Dedifferentiated amniotic fluid mesenchymal stem cell (primary cell): ENCODE data around the gene SNTN.

Experiments
- DNase-seq: peaks from one replicate; pipeline ENCODE4 v3.0.0-alpha.2; 2016; ENCODE audit errors: extremely low spot score

The SNTN gene

GRCh38 chr3:63674586-63674985, 22.1 kb downstream of the SNTN start:
- DNase-seq: no peak

GRCh38 chr3:63679186-63679585, 26.7 kb downstream of the SNTN start:
- no peak for DNase-seq

GRCh38 chr3:63684081-63684480, 31.6 kb downstream of the SNTN start:
- DNase-seq: no peak

GRCh38 chr3:63685340-63685739, 32.9 kb downstream of the SNTN start:
- no peak for DNase-seq

- no peak for DNase-seq
Observed at GRCh38 chr3:63687278-63688225, 35.1 kb downstream of the SNTN start.

GRCh38 chr3:63689285-63689684, 36.8 kb downstream of the SNTN start:
- DNase-seq: no peak

- no peak for DNase-seq
Observed at GRCh38 chr3:63693351-63693750, 40.9 kb downstream of the SNTN start.

GRCh38 chr3:63705092-63705645, 52.7 kb downstream of the SNTN start:
- DNase-seq: no peak

- DNase-seq: peak; percentile 19
Observed at GRCh38 chr3:63706321-63707085, 54.0 kb downstream of the SNTN start.

GRCh38 chr3:63707731-63708130, 55.3 kb downstream of the SNTN start:
- no peak for DNase-seq

- no peak for DNase-seq
Observed at GRCh38 chr3:63709576-63709975, 57.1 kb downstream of the SNTN start.
